NCI-H524 (cell line): ENCODE data around the gene UBTF.
A peak's percentile ranks its signal among the peaks of the same experiment; 100 is the strongest.

Source experiments
- DNase-seq, 2 experiments: peaks; one replicate each; lab custom pipeline; 2025; lab: John Stamatoyannopoulos, UW

Gene UBTF, protein sequence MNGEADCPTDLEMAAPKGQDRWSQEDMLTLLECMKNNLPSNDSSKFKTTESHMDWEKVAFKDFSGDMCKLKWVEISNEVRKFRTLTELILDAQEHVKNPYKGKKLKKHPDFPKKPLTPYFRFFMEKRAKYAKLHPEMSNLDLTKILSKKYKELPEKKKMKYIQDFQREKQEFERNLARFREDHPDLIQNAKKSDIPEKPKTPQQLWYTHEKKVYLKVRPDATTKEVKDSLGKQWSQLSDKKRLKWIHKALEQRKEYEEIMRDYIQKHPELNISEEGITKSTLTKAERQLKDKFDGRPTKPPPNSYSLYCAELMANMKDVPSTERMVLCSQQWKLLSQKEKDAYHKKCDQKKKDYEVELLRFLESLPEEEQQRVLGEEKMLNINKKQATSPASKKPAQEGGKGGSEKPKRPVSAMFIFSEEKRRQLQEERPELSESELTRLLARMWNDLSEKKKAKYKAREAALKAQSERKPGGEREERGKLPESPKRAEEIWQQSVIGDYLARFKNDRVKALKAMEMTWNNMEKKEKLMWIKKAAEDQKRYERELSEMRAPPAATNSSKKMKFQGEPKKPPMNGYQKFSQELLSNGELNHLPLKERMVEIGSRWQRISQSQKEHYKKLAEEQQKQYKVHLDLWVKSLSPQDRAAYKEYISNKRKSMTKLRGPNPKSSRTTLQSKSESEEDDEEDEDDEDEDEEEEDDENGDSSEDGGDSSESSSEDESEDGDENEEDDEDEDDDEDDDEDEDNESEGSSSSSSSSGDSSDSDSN

DNA sequence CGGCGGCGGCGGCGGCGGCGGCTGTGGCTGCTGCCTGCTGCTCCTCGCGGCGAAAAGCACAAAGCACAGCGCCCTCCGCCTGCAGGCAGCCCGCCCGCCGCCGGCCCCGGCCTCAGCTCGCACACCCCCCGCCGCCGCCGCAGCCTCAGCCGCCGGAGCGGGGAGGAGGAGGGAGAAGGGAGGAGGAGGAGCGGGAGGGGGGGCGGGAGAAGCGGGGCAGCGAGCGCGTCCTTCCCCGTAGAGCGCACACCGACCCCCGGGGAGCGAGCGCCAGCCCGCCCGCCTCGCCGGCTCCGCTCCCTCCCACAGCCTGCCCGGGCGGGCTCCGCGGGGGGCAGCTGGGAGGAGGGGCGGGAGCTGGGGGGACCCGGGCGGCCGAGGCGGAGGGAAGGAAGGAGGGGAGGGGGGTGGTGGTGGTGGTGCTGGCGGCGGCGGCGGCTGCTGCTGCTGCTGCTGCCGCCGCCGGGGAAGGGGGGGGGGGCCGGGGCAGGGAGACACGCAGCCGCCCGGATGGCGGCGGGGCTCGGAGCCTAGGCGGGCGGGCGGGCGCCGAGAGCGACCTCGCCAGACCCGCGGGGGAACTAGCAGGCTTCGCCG, at the start of gene UBTF:
TSS of gene UBTF (minus strand) at position 60 of the 597 bp plus-strand sequence. CDS start 1,446 bp downstream, outside the sequence.
- DNase-seq, result peak; percentile 63 to 76

DNA sequence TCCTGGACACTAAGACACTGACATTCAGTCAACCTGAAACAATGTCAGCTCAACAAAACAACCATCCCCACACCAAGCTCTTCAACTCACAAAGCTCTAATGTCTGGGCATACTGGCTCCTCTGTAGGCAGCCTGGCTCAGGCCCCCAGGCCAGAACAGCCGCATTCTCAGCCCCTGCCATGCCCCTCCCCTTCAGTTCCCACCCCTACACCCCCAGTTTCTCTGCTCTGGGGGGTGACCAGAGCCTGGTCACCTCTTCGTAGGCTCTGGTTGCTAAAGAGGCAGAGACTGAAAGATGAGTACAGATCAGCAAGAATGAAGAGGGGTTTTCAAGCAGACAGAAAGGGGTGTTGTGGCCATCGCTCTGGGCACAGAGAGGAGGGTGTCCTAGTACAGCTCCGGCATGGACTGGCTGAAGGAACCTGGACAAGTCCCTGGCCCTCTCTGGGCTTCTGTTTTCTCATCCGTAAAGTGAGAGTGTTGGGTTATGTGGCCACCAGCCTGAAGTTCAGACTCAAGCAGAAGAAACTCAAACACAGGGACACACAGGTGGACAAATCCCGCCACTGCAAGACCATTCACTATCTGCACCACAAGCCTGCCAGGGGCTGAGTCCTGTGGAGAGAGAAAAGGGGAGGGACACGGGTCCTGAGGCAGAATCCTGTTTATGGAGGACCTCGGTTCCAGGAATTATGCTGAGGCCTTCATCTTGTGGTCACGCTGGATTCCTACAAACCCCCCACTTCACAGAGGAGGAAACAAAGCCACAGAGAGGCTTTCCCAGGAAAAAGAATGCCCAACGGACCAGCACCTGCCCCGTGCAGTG, 49.4 kb upstream of the UBTF start:
- no peak for DNase-seq

DNA sequence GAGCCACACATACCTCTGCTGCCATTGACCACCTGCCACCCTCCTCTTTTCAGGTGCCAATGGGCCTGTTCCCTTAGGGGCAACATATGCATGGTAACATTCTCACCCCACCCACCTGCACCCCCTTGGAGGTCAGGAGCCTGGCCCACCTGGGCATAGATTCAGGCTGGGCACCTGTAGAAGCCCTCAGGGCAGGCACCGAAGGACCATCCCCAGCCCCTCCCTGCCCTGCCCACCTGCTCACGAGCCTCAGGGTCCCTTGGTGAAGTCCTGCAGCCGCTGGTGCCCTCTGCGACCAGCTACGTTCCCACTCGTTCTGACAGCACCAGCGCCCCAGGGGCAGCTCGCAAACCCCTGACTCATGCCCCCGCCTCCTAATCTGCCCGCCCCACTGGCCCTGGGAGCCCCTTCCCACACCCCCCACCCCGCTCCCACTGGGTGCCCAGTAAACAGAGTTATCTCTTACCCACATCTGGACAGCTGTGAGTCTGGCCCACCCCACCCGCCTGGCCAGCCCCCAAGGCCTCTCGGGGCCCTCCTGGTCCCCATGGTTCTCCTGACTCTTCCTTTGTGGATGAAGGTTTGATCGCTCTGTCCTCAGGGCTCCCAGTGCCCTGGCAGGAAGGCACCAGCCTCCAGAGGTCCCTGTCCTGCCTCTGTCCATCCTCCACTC, 48.5 kb upstream of the UBTF start, which contains the start of gene SLC4A1:
TSS of gene SLC4A1 (minus strand) at position 318 of the 673 bp plus-strand sequence. CDS start 5,269 bp downstream, outside the sequence.
- DNase-seq, result no peak

DNA sequence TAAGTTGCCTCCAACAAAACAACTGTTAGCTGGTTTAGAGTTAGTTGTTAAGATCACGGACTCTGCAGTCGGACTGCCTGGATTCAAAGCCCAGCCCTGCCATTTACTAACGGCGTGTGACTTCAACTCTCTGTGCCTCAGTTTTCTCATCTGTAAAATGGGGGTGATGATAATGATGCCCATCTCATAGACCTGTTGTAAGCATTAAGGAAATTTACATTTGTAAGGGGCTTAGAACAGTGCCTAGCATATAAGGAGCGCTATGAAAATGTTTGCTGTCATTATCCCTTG, 47.6 kb upstream of the UBTF start:
- DNase-seq, result no peak

DNA sequence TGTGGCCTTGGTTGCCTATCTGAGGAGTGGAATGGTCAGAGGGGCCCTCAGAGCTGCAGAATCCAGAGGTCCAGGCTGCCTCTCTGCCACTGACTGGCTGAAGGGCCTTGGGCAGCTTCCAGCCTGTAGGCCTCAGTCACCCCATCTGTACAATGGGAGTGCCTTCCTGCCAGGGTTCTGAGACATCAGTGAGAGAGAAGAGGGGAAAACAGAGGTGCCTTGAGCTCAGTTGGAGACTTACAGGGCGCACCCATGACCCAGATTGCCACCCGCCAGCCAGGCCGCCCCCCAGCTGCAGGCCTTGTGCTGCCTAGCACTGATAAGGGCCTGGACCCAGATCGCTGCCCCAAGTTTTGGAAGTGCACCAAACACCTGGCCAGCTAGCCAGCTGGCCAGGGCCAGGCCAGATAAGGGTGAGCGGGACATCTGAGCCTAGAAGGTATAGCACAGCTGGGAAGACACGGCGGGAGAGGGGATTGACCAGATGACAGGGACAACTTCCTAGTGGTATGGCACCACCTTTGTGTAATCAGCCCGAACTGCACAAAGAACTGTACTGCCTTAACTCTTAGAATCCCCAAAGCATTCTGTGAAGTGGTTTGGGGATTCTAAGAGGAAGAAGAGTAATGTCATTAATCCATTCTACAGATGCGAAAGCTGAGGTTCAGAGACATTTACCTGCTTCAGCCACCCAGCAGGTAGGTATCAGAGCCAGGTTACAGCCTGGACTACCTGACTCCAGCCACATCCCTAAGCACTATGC, 47.1 kb upstream of the UBTF start:
- peak in 1 of 2 experiments; percentile 42 for DNase-seq

DNA sequence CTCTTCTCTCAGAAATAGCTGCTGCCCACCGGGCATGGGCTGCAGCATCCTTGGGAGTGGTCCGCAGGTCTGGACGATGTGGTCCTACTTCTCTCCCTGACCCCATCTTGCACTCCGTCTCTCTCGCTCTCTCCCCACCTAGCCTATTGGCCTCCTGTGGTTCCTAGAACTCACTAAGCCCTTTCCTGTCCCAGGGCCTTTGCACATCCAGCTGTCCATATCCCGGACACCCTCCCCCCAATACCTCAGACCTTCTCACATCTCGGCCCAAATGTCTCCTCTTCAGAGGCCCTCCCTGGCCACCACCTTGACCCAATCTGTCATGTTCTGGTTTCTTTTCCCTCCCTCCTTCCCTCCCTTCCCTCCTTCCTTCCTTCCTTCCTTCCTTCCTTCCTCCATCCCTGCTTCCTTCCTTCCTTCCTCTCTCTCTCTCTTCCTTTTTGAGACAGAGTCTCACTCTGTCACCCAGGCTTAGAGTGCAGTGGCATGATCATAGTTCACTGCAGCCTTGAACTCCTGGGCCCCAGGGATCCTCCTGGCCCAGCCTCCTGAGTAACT, 43.9 kb upstream of the UBTF start:
- no peak for DNase-seq

DNA sequence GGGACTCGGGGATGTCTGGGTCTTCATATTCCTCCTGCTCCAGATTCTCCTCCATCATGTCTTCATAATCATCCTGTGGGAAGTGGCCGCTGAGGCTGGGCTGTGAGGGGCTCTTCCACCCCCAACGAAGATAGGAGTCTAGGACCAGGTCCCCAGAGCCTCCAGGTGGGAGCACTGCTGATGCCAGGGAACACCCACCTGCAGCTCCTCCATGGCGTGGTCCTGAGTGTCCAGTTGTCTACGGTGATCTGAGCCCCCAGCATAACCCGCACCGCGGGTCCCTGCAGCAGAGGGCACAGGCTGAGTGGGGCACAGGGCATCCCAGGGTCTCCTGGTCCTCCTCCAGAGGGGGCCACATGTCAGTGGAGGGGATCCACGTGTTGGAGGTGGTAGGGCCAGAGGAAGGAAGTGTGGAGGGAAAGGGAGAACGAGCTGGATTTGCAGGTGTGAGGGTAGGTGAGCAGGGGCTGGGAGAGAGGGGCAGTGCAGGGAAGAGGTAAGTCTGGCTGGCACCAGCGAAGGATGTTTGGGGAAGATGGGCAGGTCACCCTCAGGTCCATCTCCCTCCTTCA, 43.3 kb upstream of the UBTF start:
- DNase-seq, result no peak

DNA sequence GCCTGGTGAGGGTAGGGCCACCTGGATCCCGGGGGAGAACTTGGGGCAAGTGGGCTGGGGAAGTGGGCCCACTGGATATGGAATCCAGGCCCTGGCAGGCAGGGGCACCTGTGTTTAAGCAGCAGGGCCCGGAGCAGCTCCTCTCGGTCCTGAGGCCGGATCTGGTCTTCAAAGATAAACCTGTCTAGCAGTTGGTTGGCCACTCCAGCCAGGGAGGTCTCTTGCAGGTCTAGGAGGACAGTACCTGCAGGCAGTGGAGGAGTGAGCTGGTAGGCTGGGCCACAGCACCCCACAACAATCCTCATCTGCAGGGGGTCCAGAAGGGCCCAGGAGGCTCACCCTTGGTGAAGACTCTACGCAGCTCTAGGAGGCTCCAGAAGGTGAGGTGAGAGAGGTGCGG, 40.8 kb upstream of the UBTF start:
- DNase-seq, result no peak

DNA sequence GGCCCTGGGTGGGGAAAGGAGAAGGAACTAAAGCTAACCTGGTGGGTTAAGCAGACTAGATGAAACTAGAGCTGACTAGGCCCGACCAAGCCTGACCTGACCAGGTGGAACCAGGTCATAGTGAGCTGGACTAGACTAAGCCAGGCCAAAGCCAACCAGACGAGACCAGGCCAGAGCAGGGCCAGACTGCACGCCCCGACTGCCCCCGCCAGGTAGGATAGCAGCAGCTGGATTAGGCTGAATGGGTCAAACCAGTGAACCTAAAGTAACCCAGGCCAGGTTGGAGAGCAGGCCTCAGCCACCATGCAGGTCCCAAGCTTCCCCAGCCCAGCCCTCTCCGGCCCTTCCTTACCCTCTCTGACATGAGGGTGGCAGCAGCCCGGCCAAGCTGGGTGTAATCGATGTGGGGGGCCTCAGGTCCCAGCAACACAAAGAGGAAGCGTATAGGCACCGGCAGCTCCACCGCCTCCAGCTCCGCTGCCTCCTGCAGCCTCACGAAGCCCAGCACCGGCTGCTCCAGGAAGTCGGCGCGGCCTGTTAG, 39.4 kb upstream of the UBTF start:
- no peak for DNase-seq

DNA sequence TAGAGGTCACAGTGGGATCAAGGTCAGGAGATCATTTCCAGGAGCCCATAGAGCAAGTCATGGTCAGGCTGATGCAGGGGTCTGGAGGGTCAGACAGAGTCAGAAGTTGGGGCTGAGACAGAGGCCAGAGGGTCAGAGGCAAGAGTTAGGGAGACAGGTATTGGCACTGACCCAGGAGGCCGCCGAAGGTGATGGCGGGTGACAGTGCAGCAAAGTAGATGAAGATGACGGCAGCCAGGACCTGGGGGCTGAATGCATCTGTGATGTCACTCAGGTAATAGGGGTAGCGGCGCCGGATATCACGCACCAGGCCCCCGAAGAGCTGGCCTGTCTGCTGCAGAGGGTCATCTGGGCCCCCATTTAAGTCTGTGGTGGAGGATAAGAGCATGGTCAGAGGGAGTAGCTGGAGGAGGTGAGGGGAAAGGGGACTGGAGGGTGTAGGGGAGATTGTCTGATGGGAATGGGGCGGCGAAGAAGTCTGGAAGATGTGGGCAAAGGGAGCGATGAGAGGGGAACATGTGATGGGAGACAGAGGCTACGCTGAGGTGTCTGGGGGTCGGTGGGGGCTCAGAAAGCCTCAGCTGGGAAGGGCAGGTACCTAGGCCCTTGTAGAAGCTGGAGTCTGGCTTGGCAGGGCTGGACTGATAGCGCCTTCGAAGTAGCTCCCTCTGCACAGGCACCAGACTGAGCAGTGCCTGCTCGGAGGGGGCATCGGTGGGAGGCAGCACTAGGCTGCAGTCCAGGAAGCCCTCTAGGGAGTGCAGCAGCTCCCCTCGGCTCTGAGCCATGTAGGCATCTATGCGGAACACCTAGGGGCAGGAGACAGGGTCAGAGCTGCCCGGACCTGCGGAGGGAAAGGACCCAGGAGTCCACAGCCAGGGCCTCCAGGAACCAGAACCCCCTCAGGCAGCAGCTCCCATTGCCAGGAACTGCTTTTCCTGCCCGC, 38.6 kb upstream of the UBTF start:
- no peak for DNase-seq

DNA sequence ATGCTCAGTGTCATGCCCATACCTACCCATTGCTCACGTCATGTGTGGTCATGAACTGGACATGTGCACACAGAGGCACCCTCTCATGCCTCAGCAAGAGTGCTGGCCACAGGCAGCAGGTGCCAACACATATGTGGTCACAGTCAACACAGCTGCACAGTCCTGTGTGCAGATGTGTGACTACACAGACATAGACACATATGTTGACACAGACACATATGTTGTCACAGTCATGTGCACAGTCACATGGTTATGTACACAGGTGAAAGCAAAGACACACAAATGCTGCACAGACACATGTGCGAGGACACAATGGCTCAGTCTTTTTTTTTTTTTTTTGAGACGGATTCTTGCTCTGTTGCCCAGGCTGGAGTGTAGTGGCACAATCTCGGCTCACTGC, 37.2 kb upstream of the UBTF start:
- DNase-seq, result no peak

DNA sequence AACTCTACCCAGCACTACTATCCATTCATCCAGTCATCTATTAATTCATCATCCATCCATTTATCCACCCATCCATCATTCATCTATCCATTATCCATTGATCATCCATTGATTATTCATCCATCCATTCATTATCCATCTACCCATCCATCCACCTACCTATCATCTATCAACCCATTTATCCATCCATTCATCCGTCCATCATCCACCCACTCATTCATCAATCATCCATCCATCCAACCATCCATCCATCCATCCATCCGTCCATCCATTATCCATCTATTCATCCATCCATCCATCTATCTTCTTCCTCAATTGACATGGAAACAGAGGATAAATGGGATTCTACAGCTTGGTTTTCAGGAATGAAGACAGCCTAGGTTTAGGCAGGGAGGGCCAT, 36.4 kb upstream of the UBTF start:
- no peak for DNase-seq

DNA sequence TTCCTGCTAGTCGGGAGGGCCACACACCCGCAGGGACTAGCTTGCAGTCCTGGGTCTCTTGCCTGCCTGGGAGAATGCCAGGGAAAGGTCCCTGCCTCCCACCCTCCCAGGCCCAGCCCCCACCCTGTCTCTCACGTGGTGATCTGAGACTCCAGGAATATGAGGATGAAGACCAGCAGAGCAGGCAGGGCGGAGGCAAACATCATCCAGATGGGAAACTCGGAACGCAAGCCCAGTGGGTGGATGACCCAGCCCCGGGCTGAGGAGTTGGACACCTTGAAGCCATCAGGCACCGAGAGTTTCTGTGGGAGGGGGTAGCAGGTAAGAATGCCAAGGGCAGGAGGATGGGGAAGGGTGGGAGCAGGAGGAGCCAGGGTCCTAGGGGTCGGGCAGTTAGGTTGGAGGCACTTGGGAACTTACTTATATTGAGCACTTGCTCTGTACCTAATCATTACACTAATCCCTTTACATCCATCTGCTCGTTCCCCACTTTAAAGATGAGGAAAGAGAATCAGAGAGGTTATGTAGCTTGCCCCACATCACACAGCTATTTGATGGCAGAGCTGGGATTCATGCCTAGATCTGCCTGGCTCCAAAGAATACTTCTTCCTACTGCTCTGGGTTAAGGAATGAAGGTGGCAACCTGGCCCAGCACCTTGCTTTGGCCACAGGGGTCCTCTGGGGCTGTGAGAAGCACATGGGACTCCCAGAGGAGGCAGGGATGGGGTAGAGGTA, 35.1 kb upstream of the UBTF start:
- DNase-seq, result peak in 1 of 2 experiments; percentile 23

DNA sequence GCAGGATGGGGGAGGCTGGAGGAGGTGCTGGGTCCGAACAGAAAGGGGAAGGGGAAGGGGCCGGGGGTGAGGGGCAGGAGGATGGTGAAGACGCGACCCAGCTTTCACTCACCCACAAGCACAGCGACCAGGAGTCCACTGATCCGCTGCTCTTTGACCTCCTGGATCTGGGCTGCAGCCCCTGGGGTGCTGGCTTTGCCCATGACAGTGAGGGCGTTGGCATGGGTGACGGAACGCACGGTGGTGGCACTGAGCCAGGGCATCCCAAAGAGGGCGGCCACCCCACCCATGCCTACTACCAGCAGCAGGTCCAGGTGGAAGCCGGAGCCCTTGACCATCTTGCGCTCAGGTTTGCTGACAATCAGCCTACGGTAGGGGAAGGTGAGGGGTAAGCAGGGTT, 33.5 kb upstream of the UBTF start:
- DNase-seq, result no peak

DNA sequence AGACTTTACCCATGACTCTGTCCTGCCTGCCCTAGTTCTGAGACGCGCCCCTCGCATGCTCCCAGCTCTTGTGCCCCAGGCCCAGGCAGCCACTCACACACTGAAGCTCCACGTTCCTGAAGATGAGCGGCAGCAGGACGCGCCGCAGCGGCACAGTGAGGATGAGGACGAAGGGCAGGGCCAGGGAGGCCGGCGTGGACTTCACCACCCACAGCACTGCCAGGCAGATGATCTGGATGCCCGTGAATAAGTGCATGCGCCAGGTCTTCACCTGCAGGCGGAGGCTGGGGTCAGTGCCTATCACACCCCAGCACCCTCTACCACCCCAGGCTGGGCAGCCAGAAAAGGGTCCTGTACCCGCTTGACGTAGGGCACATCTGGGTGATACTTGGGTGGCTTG, 31.6 kb upstream of the UBTF start:
- DNase-seq, result no peak

DNA sequence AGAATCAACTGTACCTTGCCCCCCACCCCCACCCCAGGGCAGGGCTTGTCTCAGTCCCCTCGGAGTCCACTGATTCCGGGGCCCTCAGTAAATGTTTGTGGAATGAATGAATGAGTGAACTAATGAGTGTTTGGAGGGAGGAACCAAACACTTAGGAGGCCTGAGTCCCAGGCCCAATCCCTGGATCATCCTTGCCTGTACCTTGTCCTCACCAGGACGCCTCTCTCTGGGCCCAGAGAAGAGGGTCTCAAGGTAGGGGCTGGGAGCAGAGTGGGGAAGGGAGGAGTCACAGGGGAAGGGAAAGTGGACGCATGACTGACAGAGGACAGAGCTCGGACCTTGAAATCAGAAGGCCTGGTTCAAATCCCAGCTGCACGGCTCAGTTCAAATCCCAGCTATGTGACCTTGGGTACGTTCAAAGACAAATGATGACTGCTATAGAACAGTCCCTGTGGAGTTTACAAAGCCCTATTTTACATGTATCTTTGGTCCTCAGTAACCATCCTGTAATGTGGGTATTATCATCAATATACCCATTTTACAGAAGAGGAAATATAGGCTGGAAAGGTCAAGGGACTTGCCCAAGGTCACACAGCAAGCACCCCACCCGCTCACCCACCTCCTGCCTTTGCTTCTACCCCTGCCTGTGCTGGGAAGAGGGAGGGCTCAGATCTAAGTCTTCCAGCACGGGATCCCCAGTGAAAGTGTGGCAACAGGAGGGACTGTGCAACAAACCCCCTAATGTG, 30.2 kb upstream of the UBTF start:
- DNase-seq, result no peak
